Esophagus muscularis mucosa (tissue), 4 donors: Measurements from ENCODE around the gene SLC2A8. TPM values are rescaled to one million over a fixed set of nuclear protein-coding genes. Genes with fewer than 3 reads are reported as not detected.

ENCODE experiments used
- DNase-seq: peaks from one replicate; pipeline ENCODE4 v3.0.0-alpha.2; 2017; ENCODE audit errors: extremely low spot score
- H3K27ac ChIP-seq, 4 donors: fragments of 200-600 bp; sonication (generic); replicated peaks in 1 of 4; 1 replicate in 3 of 4; 2 replicates in 1 of 4; pipeline ENCODE4 v1.5.1; 2016 to 2019; ENCODE audit warnings: mild to moderate bottlenecking in 1 of 4
- H3K27me3 ChIP-seq, 4 donors: fragments of 200-600 bp; sonication (generic); one replicate each; pipeline versions ENCODE4 v1.5.1 to v1.6.0; 2016 to 2019
- H3K36me3 ChIP-seq, 4 donors: fragments of 200-600 bp; sonication (generic); one replicate each; pipeline ENCODE4 v1.5.1; 2016 to 2019
- H3K4me1 ChIP-seq, 4 donors: fragments of 200-600 bp; sonication (generic); one replicate each; pipeline ENCODE4 v1.5.1; 2016 to 2019
- H3K4me3 ChIP-seq, 4 donors: fragments of 200-600 bp; sonication (generic); 1 replicate in 2 of 4; 2 replicates in 2 of 4; pipeline ENCODE4 v1.5.1; 2016 to 2019; ENCODE audit warnings: mild to moderate bottlenecking in 4 of 4, moderate library complexity in 1 of 4
- H3K9me3 ChIP-seq, 4 donors: fragments of 200-600 bp; sonication (generic); 1 replicate in 3 of 4; 2 replicates in 1 of 4; pipeline ENCODE4 v1.5.1; 2016 to 2019
- EP300 ChIP-seq: sonication (generic); formaldehyde crosslinking; IDR thresholded peaks from one replicate; pipeline ENCODE4 v1.6.1; 2017; ENCODE audit warnings: antibody characterized with exemption
- POLR2A ChIP-seq: fragments of 450-650 bp; IDR thresholded peaks from one replicate; pipeline ENCODE4 v1.6.1; 2017; ENCODE audit warnings: antibody characterized with exemption, moderate library complexity, mild to moderate bottlenecking, low read depth
- POLR2AphosphoS5 ChIP-seq, 2 donors: sonication (generic); formaldehyde crosslinking; IDR thresholded peaks; one replicate each; pipeline ENCODE4 v1.6.1; 2017; ENCODE audit warnings: antibody characterized with exemption in 2 of 2
- WGBS: methylation state at CpG from one replicate; pipeline ENCODE4 v1.1.5; 2018; 5-methylcytosine and 5-hydroxymethylcytosine counted together
- intact Hi-C: fragments of 100-400 bp; cut with DNase I; formaldehyde crosslinking; loops from one replicate; pipeline ENCODE4 v1.15.1; 2023
- total RNA-seq, 4 donors: library from RNA; depleted of rRNA; stranded (reverse); fragments of >200 nt; gene quantifications; one replicate each; pipeline versions ENCODE4 v1.1.0 to v1.2.1, GENCODE V29; 2016
- TF ChIP-seq, protein P1 (sequence below), 3 experiments: fragments of 200-600 bp in 2 of 3; fragments of 450-650 bp in 1 of 3; sonication (generic) in 2 of 3; IDR thresholded peaks; one replicate each; pipeline ENCODE4 v1.5.1; 2017 to 2019; ENCODE audit warnings: antibody characterized with exemption in 3 of 3, mild to moderate bottlenecking in 2 of 3, moderate library complexity in 1 of 3

SLC2A8 gene
- total RNA-seq, 4 donors from 2014 or later = 27.0 to 34.5 (median 31.7) TPM

- no peaks in the 10 kb centered on the region for H3K27me3 ChIP-seq
- intact Hi-C loops = loop anchor here (2.0 kb wide), 1 partner anchor 54 kb away; the partner anchor contains the start of gene SLC2A8
- peaks cover 41 to 48% (median 44%) of the 10 kb centered on the region in 4 donors for H3K4me1 ChIP-seq
- H3K27ac ChIP-seq = peak overlapping the region; percentile 93 to 96 (median 95)
- TF ChIP-seq EP300 (no peak), POLR2AphosphoS5 (IDR thresholded peaks at IDR 0.05) (no peak), POLR2A (no peak)
- TF ChIP-seq, protein P1, sequence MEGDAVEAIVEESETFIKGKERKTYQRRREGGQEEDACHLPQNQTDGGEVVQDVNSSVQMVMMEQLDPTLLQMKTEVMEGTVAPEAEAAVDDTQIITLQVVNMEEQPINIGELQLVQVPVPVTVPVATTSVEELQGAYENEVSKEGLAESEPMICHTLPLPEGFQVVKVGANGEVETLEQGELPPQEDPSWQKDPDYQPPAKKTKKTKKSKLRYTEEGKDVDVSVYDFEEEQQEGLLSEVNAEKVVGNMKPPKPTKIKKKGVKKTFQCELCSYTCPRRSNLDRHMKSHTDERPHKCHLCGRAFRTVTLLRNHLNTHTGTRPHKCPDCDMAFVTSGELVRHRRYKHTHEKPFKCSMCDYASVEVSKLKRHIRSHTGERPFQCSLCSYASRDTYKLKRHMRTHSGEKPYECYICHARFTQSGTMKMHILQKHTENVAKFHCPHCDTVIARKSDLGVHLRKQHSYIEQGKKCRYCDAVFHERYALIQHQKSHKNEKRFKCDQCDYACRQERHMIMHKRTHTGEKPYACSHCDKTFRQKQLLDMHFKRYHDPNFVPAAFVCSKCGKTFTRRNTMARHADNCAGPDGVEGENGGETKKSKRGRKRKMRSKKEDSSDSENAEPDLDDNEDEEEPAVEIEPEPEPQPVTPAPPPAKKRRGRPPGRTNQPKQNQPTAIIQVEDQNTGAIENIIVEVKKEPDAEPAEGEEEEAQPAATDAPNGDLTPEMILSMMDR (IDR thresholded peaks at IDR 0.05) = no peak
- H3K4me3 ChIP-seq = peak overlapping the region; percentile 81 to 96 (median 82)
- H3K36me3 ChIP-seq = peaks cover 29 to 62% (median 57%) of the 10 kb centered on the region in 4 donors
- H3K9me3 ChIP-seq = no peaks in the 10 kb centered on the region
- DNase-seq = no peak
- WGBS = 3% methylated on average over 14 of the region's 14 CpGs
These were observed 53.3 kb downstream of the SLC2A8 start for GRCh38 chr9:127450243-127450760.

DNA sequence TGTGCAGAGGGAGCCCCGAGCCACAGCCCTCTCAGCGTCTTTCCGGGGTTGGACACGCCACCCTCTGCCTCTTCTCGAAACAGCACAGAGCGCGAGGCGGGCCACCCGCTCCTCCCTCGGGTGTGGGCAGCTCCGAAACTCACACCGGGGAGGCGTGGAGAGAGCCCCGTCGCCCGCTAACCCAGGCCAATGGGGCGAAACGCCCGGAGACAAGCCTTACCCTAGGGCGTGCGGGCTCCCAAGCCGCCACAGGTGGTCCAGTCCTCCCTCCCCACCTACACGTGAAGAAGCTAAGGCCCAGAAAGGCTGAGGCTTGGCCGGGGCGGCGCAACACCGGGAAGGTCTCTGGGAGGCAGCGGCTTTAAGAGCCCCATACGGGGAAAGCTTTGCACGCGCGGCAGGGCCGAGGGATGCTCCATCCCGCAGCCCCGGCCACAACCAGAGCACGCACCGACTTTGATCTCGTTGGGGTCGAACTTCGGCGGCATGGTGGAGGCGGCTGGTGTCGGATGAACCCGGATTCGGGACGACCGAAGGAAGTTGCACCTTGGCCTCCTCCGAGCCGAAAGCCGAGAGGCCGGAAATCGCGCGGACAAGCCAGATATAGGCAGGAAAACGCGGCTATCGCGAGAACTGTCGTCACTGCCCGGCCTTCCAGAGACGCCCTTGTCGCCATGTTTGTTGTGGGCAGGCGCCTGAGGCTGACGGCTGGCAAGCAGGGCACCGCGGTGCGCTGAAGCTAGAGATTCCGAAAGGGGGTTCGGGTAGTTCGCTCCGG lies 54.0 kb downstream of the SLC2A8 start, which contains the start of the genes LRSAM1 and RPL12:
Gene LRSAM1, plus strand, starts transcription at position 681 of the 778 bp plus-strand sequence. CDS start 3,018 bp downstream, outside the sequence.
Gene RPL12, minus strand, starts transcription at position 577 of the 778 bp plus-strand sequence. Its CDS starts 89 bp downstream, at position 488.
- Histone ChIP-seq H3K27me3 (no peaks in the 10 kb centered on the region), H3K4me1 (peaks cover 41 to 55% (median 45%) of the 10 kb centered on the region in 4 donors), H3K9me3 (no peaks in the 10 kb centered on the region), H3K4me3 (peak within 1 kb of the TSS; percentile 81 to 96 (median 82)), H3K36me3 (peaks cover 29 to 61% (median 56%) of the 10 kb centered on the region in 4 donors), H3K27ac (peak within 1 kb of the TSS; percentile 93 to 96 (median 95))
- under 1% methylated on average over 31 of the region's 71 CpGs for WGBS
- TF ChIP-seq EP300 = no peak
- peak; percentile 100 for TF ChIP-seq POLR2A
- TF ChIP-seq, protein P1 (IDR thresholded peaks at IDR 0.05) = peak in 2 of 3 experiments; percentile 18 to 21
- peak; percentile 100 for TF ChIP-seq POLR2AphosphoS5 (IDR thresholded peaks at IDR 0.05)
- peak; percentile 99 for DNase-seq
- intact Hi-C loops = loop anchor here (2.0 kb wide), 1 partner anchor 54 kb away; the partner anchor contains the start of gene SLC2A8

DNA sequence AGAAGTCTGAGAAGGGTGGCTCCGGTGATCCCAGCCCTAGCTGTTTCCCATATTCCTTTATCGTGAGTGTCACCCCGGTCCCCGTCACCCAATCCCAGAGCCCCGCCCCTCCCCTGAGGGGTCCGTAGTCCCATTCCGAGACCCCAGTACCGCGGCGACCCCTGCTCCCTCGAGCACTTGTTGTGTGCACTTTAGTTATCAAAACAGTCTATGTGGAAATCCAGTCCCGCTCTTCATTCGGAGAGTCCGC lies 54.6 kb downstream of the SLC2A8 start:
- intact Hi-C loops = loop anchor here (2.0 kb wide), 1 partner anchor 55 kb away; the partner anchor contains the start of gene SLC2A8
- peak overlapping the region; percentile 81 to 96 (median 82) for H3K4me3 ChIP-seq
- 2% methylated on average over 14 of the region's 14 CpGs for WGBS
- no peaks in the 10 kb centered on the region for H3K27me3 ChIP-seq
- peak overlapping the region; percentile 93 to 96 (median 95) for H3K27ac ChIP-seq
- H3K36me3 ChIP-seq = peaks cover 26 to 60% (median 52%) of the 10 kb centered on the region in 4 donors
- no peaks in the 10 kb centered on the region for H3K9me3 ChIP-seq
- TF ChIP-seq POLR2AphosphoS5 (IDR thresholded peaks at IDR 0.05) = no peak
- TF ChIP-seq, protein P1 (IDR thresholded peaks at IDR 0.05) = no peak
- no peak for TF ChIP-seq POLR2A
- TF ChIP-seq EP300 = no peak
- peaks cover 41 to 55% (median 45%) of the 10 kb centered on the region in 4 donors for H3K4me1 ChIP-seq
- no peak for DNase-seq

DNA sequence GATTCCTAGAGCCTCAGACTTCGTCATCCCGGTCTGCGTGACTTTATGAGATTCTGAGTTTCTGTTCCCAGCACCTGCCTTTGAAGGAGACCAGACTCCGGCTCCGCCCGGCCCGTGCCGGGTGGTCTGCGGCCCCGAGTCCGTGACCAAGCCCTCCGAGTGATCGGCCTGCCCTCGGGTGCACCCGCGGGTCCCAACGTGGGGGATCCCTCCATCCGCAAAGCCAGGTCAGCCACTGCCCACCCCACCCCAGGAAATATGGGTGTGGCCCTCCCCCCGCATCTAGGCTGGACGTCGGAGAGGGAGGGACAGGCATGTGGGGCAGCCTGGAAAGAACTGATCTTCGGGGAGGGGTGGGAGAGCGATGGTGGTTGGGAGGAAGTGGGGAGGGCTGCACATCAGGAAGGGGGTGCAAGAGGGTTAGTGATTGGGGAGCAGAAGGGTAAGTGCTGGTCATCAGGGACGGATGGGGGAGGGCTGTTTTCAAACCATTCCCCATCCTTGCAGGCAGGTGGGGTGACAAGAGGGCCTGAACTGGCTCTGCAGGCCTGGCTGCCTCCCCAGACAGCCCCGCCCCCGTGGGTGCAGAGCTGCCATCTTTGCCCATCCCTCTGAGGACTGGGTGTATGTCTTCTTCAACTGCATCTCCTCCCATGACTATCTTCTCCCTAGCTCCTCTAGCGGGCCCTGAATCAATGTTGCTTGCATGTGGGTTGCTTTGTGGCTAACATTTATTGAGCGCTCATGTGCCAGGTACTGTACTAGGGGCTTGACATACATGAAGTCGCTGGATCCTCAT lies 55.1 kb downstream of the SLC2A8 start:
- Histone ChIP-seq H3K36me3 (peaks cover 24 to 60% (median 52%) of the 10 kb centered on the region in 4 donors), H3K27ac (peak overlapping the region; percentile 93 to 96 (median 95)), H3K9me3 (no peaks in the 10 kb centered on the region), H3K4me1 (peaks cover 41 to 55% (median 45%) of the 10 kb centered on the region in 4 donors), H3K4me3 (peak overlapping the region; percentile 81 to 96 (median 82)), H3K27me3 (no peaks in the 10 kb centered on the region)
- no peak for DNase-seq
- intact Hi-C loops = loop anchor here (2.0 kb wide), 1 partner anchor 55 kb away; the partner anchor contains the start of gene SLC2A8
- WGBS = 19% methylated on average over 13 of the region's 29 CpGs
- TF ChIP-seq POLR2A (no peak), POLR2AphosphoS5 (IDR thresholded peaks at IDR 0.05) (no peak), EP300 (no peak)
- TF ChIP-seq, protein P1 (IDR thresholded peaks at IDR 0.05) = no peak
